ENCODE data around the gene WSCD2. TPM values are rescaled to one million over a fixed set of nuclear protein-coding genes. Genes with fewer than 3 reads are reported as not detected.

WSCD2 gene
- total RNA-seq, 3 donors from 2014 or later: 0.53 to 2.0 (median 0.72) TPM

DNA sequence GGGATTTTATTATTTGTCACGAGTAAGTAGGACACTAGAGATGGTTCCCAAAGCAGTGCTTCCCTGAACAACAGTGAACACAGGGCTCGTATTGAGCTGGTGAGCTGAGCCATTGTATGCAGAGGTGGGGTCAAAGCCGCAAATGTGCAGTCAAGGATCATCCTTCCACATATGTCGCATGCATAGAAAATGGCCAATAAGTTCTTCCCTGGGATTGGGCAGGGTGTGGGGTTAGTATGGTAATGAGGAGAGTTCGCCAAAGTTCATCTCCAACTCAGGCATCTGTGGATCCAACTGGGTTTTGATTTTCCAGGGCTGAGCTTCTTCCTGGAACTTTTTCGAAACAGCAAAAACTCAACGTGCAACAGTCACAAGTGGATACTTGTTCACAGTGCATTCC lies 123.4 kb downstream of the WSCD2 start:
- no peak for DNase-seq
- intact Hi-C loops (cut with DNase I, micrococcal nuclease): no loop called here

DNA sequence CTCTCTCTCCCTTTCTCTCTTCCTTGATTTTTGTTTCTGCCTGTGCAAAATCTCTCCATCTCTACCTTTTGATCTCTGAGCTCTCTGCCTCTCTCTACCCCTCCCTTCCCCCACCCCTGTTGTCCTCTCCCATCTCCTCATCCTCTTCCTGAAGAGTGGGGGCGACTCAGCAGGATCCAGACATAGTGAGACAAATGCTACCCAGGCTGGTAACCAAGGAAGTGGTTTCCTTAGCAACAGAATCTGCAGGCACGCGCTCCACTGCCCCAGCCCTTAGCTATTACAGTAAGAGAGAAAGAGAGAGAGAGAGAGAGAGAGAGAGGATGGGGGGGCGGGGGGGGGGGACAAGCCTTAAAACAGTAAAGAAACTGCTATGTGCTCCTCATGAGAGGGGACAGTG lies 124.5 kb downstream of the WSCD2 start:
- Histone ChIP-seq H3K4me1 (ENCODE audit: low read depth) (no peaks in the 10 kb centered on the region), H3K9me3 (no peaks in the 10 kb centered on the region), H3K4me3 (no peak overlapping the region), H3K36me3 (ENCODE audit: low read depth) (no peaks in the 10 kb centered on the region)
- intact Hi-C loops (cut with DNase I, micrococcal nuclease): no loop called here
- ATAC-seq (no peak), DNase-seq (no peak)
- TF ChIP-seq, protein P1, sequence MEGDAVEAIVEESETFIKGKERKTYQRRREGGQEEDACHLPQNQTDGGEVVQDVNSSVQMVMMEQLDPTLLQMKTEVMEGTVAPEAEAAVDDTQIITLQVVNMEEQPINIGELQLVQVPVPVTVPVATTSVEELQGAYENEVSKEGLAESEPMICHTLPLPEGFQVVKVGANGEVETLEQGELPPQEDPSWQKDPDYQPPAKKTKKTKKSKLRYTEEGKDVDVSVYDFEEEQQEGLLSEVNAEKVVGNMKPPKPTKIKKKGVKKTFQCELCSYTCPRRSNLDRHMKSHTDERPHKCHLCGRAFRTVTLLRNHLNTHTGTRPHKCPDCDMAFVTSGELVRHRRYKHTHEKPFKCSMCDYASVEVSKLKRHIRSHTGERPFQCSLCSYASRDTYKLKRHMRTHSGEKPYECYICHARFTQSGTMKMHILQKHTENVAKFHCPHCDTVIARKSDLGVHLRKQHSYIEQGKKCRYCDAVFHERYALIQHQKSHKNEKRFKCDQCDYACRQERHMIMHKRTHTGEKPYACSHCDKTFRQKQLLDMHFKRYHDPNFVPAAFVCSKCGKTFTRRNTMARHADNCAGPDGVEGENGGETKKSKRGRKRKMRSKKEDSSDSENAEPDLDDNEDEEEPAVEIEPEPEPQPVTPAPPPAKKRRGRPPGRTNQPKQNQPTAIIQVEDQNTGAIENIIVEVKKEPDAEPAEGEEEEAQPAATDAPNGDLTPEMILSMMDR (IDR thresholded peaks at IDR 0.05): no peak

More for the DNA sequence above, 123.4 kb downstream of the WSCD2 start:
- ATAC-seq: no peak
- TF ChIP-seq, protein P1 (IDR thresholded peaks at IDR 0.05): no peak
- Histone ChIP-seq H3K36me3 (ENCODE audit: low read depth) (no peaks in the 10 kb centered on the region), H3K9me3 (no peaks in the 10 kb centered on the region), H3K4me1 (ENCODE audit: low read depth) (no peaks in the 10 kb centered on the region), H3K4me3 (no peak overlapping the region)

DNA sequence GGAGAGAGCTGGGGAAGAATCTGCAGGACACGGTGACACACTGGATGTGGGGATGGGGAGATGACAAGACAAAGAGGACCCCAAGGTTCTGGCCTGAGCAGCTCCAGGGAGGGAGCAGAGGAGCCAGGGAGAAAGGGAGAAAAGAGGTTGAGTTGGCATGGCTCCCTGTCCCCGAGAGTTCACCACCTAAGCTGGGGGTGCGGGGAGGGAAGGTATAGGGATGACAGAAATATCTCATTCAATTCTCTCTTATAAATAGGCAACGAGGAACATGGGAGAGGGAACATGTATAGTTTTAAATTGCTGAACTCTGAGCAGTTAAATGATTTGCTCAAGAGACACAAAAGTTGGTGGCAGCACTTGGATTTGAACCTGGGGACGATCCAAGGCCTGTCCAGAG lies 124.9 kb downstream of the WSCD2 start:
- ATAC-seq (no peak), DNase-seq (no peak)
- H3K4me3 ChIP-seq: no peak overlapping the region
- intact Hi-C loops (cut with DNase I, micrococcal nuclease): no loop called here
- no peaks in the 10 kb centered on the region for H3K9me3 ChIP-seq
- H3K4me1 ChIP-seq (ENCODE audit: low read depth): no peaks in the 10 kb centered on the region
- no peaks in the 10 kb centered on the region for H3K36me3 ChIP-seq (ENCODE audit: low read depth)
- TF ChIP-seq, protein P1 (IDR thresholded peaks at IDR 0.05): no peak

DNA sequence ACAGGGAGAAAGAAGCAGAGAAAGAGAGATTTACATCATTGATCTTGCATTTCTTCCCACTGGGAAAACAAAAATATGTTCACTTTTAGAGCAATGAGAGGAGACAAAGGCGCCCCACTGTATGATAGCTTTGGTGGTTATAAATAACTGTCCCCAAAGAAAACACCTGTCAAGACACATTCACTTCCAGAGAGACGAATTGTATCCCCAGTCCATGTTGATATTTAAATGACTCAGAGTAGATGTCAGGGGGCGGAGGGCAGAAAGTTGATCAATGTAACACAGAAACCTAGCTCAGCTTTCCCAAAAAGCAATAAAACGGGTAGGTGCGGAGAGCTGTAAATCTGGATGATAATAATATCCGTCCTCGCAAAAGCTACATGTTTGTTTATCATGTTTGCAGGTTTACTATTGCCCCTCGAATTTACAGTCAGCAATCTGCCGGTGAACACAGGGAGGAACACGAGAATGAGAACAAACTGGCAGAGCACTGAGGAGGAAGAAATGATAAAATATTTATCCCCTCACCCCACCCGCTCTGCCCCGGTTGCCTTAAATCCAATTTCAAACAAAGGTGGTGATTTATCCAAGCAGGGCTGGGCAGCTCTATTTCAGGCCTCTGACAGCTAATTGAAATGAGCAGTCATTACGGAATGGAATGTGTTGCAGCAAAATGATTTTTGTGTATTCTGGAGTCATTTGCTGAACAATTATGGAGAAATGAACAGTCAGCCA lies 125.6 kb downstream of the WSCD2 start:
- Histone ChIP-seq H3K4me1 (ENCODE audit: low read depth) (no peaks in the 10 kb centered on the region), H3K4me3 (no peak overlapping the region), H3K9me3 (no peaks in the 10 kb centered on the region), H3K36me3 (ENCODE audit: low read depth) (no peaks in the 10 kb centered on the region)
- ATAC-seq (no peak), DNase-seq (no peak)
- intact Hi-C loops (cut with DNase I, micrococcal nuclease): no loop called here
- TF ChIP-seq, protein P1 (IDR thresholded peaks at IDR 0.05): no peak

DNA sequence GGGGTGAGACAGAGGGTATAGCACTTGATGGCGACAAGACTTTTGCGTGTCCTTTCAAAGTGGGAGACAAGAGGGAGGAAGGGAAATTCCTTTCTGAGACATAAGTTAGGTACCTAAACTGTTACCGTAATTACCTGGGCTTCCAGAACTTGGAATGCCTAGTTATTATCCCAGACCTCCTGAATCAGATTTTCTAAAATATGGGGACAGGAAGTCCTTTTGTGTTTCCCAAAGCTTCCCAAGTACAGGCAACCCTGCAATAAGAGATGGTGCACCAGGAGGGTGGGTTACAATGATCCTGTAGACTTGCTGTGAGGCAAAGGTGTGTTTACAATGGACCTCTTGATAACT lies 126.1 kb downstream of the WSCD2 start:
- intact Hi-C loops (cut with DNase I, micrococcal nuclease): no loop called here
- DNase-seq (no peak), ATAC-seq (no peak)
- H3K4me1 ChIP-seq (ENCODE audit: low read depth): no peaks in the 10 kb centered on the region
- H3K36me3 ChIP-seq (ENCODE audit: low read depth): no peaks in the 10 kb centered on the region
- H3K4me3 ChIP-seq: no peak overlapping the region
- peaks cover 5% of the 10 kb centered on the region for H3K9me3 ChIP-seq
- TF ChIP-seq, protein P1 (IDR thresholded peaks at IDR 0.05): no peak

DNA sequence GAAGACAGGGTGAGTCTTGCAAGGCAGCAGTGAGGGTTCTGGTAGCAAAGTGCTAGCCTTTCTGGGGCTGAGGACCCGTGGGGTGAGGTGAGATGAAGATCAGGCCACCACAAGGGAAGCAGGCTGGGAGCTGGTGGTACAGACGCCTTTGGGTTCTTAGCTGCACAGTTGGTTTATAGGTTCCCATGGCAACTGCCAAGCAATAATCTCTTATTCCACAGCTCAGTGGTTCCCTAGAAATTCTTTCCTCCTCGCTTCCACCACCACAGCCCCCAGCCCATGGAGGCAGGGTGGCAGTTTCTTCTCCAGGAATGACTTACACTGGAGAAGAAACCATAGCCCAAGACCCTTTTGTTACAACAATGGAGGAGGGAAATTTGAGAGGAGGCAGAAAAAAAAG lies 127.9 kb downstream of the WSCD2 start:
- TF ChIP-seq, protein P1 (IDR thresholded peaks at IDR 0.05): no peak
- intact Hi-C loops (cut with DNase I, micrococcal nuclease): no loop called here
- no peak for DNase-seq
- H3K4me3 ChIP-seq: no peak overlapping the region
- H3K4me1 ChIP-seq (ENCODE audit: low read depth): no peaks in the 10 kb centered on the region
- H3K36me3 ChIP-seq (ENCODE audit: low read depth): no peaks in the 10 kb centered on the region
- peaks cover 17% of the 10 kb centered on the region for H3K9me3 ChIP-seq
- ATAC-seq: no peak

Measured in mucosa of descending colon (tissue), 3 donors.